Activated CD4-positive, alpha-beta T cell treated with anti-CD3 and anti-CD28 coated beads for 24 hours (primary cell): Measurements from ENCODE around the gene TP53TG5.
"Not testable (repeated sequence)": the region's sequence is repeated elsewhere in the genome, so short reads cannot be mapped to it uniquely, and the experiment has no call there.

ENCODE experiments used
- DNase-seq, 2 donors: peaks; one replicate each; pipeline ENCODE4 v3.0.0-alpha.2; 2020; ENCODE audit warnings: low read depth in 2 of 2

The TP53TG5 gene

GRCh38 chr20:45366631-45367030, 11.5 kb downstream of the TP53TG5 start:
- no peak for DNase-seq

- no peak for DNase-seq
Measured at GRCh38 chr20:45366192-45366591, 11.9 kb downstream of the TP53TG5 start.

- no peak for DNase-seq
Measured at GRCh38 chr20:45365444-45365970, 12.6 kb downstream of the TP53TG5 start.

GRCh38 chr20:45363611-45364492, 14.3 kb downstream of the TP53TG5 start:
- DNase-seq, result no peak

GRCh38 chr20:45362804-45363610, 15.1 kb downstream of the TP53TG5 start, which contains the start of gene SYS1:
Gene SYS1 (plus strand): TSS chr20:45363156. CDS start chr20:45363532, 376 bp downstream.
- DNase-seq, result peak; percentile 98 to 99

GRCh38 chr20:45361793-45362192, 16.3 kb downstream of the TP53TG5 start:
- DNase-seq, result no peak

- no peak for DNase-seq
Measured at GRCh38 chr20:45359406-45360148, 18.5 kb downstream of the TP53TG5 start.

GRCh38 chr20:45359069-45359405, 19.1 kb downstream of the TP53TG5 start:
- DNase-seq, result no peak

GRCh38 chr20:45358282-45359068, 19.6 kb downstream of the TP53TG5 start:
- no peak for DNase-seq

- no peak for DNase-seq
Measured at GRCh38 chr20:45355209-45356084, 22.7 kb downstream of the TP53TG5 start.

GRCh38 chr20:45354423-45355208, 23.5 kb downstream of the TP53TG5 start:
- no peak for DNase-seq

GRCh38 chr20:45353746-45354145, 24.4 kb downstream of the TP53TG5 start:
- DNase-seq, result no peak

GRCh38 chr20:45352729-45353128, 25.4 kb downstream of the TP53TG5 start:
- DNase-seq, result no peak

- DNase-seq, result not testable (repeated sequence)
Measured at GRCh38 chr20:45350795-45351194, 27.3 kb downstream of the TP53TG5 start.

- no peak for DNase-seq
Measured at GRCh38 chr20:45350217-45350616, 27.9 kb downstream of the TP53TG5 start.

GRCh38 chr20:45347936-45348778, 30.0 kb downstream of the TP53TG5 start, which contains the start of gene SDC4:
Gene SDC4 (minus strand): TSS chr20:45348424. CDS start chr20:45348384, 40 bp downstream.
- peak; percentile 41 to 55 for DNase-seq

GRCh38 chr20:45347297-45347935, 30.7 kb downstream of the TP53TG5 start:
- DNase-seq, result no peak

GRCh38 chr20:45346851-45347250, 31.3 kb downstream of the TP53TG5 start:
- no peak for DNase-seq
